HepG2 (cell line): Measurements from ENCODE around the gene MYO1E. TPM values are rescaled to one million over a fixed set of nuclear protein-coding genes. Genes with fewer than 3 reads are reported as not detected.

ENCODE experiments used
- BRCA1 ChIP-seq: sonication (generic); formaldehyde crosslinking; IDR thresholded peaks from 2 replicates; pipeline ENCODE4 v1.4.0; 2020; ENCODE audit warnings: missing genetic modification reagents
- BRD4 ChIP-seq: sonication (generic); formaldehyde crosslinking; IDR thresholded peaks from 2 replicates; pipeline ENCODE4 v1.4.0; 2020; ENCODE audit warnings: missing genetic modification reagents
- FOXA1 ChIP-seq, 2 experiments: fragments of 450-650 bp in 1 of 2; sonication (generic) in 1 of 2; formaldehyde crosslinking in 1 of 2; IDR thresholded peaks; 2 replicates each; pipeline versions ENCODE4 v1.4.0 to v1.6.1; 2016 to 2020; ENCODE audit warnings: missing genetic modification reagents in 1 of 2
- GATAD1 ChIP-seq: IDR thresholded peaks from 2 replicates; pipeline ENCODE4 v1.6.1; 2016; ENCODE audit warnings: missing genetic modification reagents, missing compliant biosample characterization
- HNRNPUL1 ChIP-seq: fragments of 200-400 bp; formaldehyde crosslinking; IDR thresholded peaks from 2 replicates; pipeline ENCODE4 v1.6.1; 2017; ENCODE audit warnings: low read depth, mild to moderate bottlenecking, low read length, moderate library complexity
- RORA ChIP-seq: sonication (generic); formaldehyde crosslinking; IDR thresholded peaks from 2 replicates; pipeline ENCODE4 v1.5.0; 2020; ENCODE audit warnings: mild to moderate bottlenecking, missing genetic modification reagents, moderate library complexity
- ZMYM2 ChIP-seq: sonication (generic); formaldehyde crosslinking; IDR thresholded peaks from 2 replicates; pipeline ENCODE4 v1.8.0; 2022; ENCODE audit warnings: mild to moderate bottlenecking, missing genetic modification reagents
- ZNF567 ChIP-seq: sonication (generic); formaldehyde crosslinking; IDR thresholded peaks from 2 replicates; pipeline ENCODE4 v1.8.1; 2023; ENCODE audit warnings: mild to moderate bottlenecking, missing genetic modification reagents, borderline replicate concordance
- ZNF607 ChIP-seq: sonication (generic); formaldehyde crosslinking; IDR thresholded peaks from 2 replicates; pipeline ENCODE4 v1.5.1; 2020; ENCODE audit warnings: missing genetic modification reagents, mild to moderate bottlenecking, borderline replicate concordance
- polyA plus RNA-seq, 8 experiments: library from polyadenylated mRNA; depleted of rRNA in 3 of 8; stranded (reverse) in 7 of 8; unstranded in 1 of 8; fragments of >200 nt; fragmentation: Illumina TruSeq in 4 of 8; extraction: Trizol in 4 of 8; gene quantifications; 2 replicates each; pipeline versions ENCODE4 v1.2.1 to v1.2.3, GENCODE V29; 2011 to 2016; ENCODE audit warnings: low read depth in 4 of 8, missing spikeins in 1 of 8, mixed read lengths in 1 of 8; ENCODE audit not compliant: insufficient read depth in 1 of 8
- total RNA-seq, 5 experiments: library from RNA; depleted of rRNA; stranded (reverse); fragments of >200 nt; fragmentation: Illumina TruSeq; extraction: Trizol; gene quantifications; 2 replicates each; pipeline ENCODE4 v1.2.3, GENCODE V29; 2016; ENCODE audit warnings: low read depth in 1 of 5
- TF ChIP-seq, protein P1 (sequence below): IDR thresholded peaks from 2 replicates; pipeline ENCODE4 v1.6.1; 2016; ENCODE audit warnings: low read depth, control low read depth
- TF ChIP-seq, protein P2 (sequence below): sonication (generic); formaldehyde crosslinking; conservative IDR thresholded peaks from 2 replicates; pipeline ENCODE4 v1.4.0; 2020; ENCODE audit warnings: missing genetic modification reagents
- TF ChIP-seq, protein P3 (sequence below): sonication (generic); formaldehyde crosslinking; IDR thresholded peaks from 2 replicates; pipeline ENCODE4 v1.5.0; 2020; ENCODE audit warnings: mild to moderate bottlenecking, missing genetic modification reagents, borderline replicate concordance
- TF ChIP-seq, protein P4 (sequence below): sonication (generic); formaldehyde crosslinking; IDR thresholded peaks from 2 replicates; pipeline ENCODE4 v1.5.0; 2020; ENCODE audit warnings: mild to moderate bottlenecking, low read depth, missing genetic modification reagents, borderline replicate concordance
- TF ChIP-seq, protein P5 (sequence below): sonication (generic); formaldehyde crosslinking; IDR thresholded peaks from 2 replicates; pipeline ENCODE4 v1.4.0; 2020; ENCODE audit warnings: low read depth, mild to moderate bottlenecking, missing genetic modification reagents
- TF ChIP-seq, protein P6 (sequence below): sonication (generic); formaldehyde crosslinking; IDR thresholded peaks from 2 replicates; pipeline ENCODE4 v1.4.0; 2020; ENCODE audit warnings: mild to moderate bottlenecking, missing genetic modification reagents
- TF ChIP-seq, protein P7 (sequence below): sonication (generic); formaldehyde crosslinking; IDR thresholded peaks from 2 replicates; pipeline ENCODE4 v1.8.1; 2023; ENCODE audit warnings: mild to moderate bottlenecking, inconsistent platforms, moderate library complexity, missing genetic modification reagents, borderline replicate concordance
- TF ChIP-seq, protein P8 (sequence below): IDR thresholded peaks from 2 replicates; pipeline ENCODE4 v1.6.1; 2012; ENCODE audit warnings: inconsistent platforms

MYO1E gene
- total and polyA plus RNA-seq, 2 of the 13 experiments (the other 11 are each of a cell fraction or from before 2014, with no cell fraction given): 15.7 to 25.1 TPM

DNA sequence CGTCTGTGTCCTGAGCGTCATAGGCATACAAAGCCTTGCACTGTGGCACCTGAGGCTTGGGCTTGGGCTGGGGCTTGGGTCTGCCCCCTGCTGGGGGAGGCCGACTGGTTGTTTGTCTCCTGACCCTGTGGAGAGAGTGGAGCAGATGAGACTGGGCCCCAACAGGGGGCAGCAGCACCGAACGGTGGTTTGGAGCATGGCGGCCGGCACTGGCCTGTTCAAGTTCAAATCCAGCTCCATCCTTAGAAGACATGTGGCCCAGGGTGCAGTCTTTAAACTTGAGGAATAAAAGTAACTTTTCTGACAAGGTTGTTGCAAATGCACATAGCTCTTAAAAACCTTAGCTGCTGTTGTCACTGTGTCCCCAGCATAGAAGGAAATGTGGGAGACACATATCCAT is 234.4 kb downstream of the MYO1E start (continued):
- TF ChIP-seq, protein P1, sequence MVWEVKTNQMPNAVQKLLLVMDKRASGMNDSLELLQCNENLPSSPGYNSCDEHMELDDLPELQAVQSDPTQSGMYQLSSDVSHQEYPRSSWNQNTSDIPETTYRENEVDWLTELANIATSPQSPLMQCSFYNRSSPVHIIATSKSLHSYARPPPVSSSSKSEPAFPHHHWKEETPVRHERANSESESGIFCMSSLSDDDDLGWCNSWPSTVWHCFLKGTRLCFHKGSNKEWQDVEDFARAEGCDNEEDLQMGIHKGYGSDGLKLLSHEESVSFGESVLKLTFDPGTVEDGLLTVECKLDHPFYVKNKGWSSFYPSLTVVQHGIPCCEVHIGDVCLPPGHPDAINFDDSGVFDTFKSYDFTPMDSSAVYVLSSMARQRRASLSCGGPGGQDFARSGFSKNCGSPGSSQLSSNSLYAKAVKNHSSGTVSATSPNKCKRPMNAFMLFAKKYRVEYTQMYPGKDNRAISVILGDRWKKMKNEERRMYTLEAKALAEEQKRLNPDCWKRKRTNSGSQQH: no peak
- TF ChIP-seq, protein P2, sequence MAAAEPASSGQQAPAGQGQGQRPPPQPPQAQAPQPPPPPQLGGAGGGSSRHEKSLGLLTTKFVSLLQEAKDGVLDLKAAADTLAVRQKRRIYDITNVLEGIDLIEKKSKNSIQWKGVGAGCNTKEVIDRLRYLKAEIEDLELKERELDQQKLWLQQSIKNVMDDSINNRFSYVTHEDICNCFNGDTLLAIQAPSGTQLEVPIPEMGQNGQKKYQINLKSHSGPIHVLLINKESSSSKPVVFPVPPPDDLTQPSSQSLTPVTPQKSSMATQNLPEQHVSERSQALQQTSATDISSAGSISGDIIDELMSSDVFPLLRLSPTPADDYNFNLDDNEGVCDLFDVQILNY (CRISPR knock-in tag): no peak
- TF ChIP-seq GATAD1 (CRISPR knock-in tag) (no peak), BRCA1 (CRISPR knock-in tag) (no peak), BRD4 (CRISPR knock-in tag) (no peak), FOXA1 (IDR thresholded peaks at IDR 0.05) (no peak), FOXA1 (CRISPR knock-in tag; IDR thresholded peaks at IDR 0.05) (no peak), ZNF567 (CRISPR knock-in tag) (no peak), RORA (CRISPR knock-in tag) (no peak), ZMYM2 (CRISPR knock-in tag) (0 out of 2 replicates have a peak, but pooled peaks have one; percentile 58), ZNF607 (0 out of 2 replicates have a peak, but pooled peaks have one; percentile 46), HNRNPUL1 (no peak)
- TF ChIP-seq, protein P3, sequence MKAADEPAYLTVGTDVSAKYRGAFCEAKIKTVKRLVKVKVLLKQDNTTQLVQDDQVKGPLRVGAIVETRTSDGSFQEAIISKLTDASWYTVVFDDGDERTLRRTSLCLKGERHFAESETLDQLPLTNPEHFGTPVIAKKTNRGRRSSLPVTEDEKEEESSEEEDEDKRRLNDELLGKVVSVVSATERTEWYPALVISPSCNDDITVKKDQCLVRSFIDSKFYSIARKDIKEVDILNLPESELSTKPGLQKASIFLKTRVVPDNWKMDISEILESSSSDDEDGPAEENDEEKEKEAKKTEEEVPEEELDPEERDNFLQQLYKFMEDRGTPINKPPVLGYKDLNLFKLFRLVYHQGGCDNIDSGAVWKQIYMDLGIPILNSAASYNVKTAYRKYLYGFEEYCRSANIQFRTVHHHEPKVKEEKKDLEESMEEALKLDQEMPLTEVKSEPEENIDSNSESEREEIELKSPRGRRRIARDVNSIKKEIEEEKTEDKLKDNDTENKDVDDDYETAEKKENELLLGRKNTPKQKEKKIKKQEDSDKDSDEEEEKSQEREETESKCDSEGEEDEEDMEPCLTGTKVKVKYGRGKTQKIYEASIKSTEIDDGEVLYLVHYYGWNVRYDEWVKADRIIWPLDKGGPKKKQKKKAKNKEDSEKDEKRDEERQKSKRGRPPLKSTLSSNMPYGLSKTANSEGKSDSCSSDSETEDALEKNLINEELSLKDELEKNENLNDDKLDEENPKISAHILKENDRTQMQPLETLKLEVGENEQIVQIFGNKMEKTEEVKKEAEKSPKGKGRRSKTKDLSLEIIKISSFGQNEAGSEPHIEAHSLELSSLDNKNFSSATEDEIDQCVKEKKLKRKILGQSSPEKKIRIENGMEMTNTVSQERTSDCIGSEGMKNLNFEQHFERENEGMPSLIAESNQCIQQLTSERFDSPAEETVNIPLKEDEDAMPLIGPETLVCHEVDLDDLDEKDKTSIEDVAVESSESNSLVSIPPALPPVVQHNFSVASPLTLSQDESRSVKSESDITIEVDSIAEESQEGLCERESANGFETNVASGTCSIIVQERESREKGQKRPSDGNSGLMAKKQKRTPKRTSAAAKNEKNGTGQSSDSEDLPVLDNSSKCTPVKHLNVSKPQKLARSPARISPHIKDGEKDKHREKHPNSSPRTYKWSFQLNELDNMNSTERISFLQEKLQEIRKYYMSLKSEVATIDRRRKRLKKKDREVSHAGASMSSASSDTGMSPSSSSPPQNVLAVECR (CRISPR knock-in tag): no peak; the same call in 1 of the 2 replicates
- TF ChIP-seq, protein P4, sequence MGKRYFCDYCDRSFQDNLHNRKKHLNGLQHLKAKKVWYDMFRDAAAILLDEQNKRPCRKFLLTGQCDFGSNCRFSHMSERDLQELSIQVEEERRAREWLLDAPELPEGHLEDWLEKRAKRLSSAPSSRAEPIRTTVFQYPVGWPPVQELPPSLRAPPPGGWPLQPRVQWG (CRISPR knock-in tag): no peak
- TF ChIP-seq, protein P5, sequence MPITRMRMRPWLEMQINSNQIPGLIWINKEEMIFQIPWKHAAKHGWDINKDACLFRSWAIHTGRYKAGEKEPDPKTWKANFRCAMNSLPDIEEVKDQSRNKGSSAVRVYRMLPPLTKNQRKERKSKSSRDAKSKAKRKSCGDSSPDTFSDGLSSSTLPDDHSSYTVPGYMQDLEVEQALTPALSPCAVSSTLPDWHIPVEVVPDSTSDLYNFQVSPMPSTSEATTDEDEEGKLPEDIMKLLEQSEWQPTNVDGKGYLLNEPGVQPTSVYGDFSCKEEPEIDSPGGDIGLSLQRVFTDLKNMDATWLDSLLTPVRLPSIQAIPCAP: no peak
- TF ChIP-seq, protein P6, sequence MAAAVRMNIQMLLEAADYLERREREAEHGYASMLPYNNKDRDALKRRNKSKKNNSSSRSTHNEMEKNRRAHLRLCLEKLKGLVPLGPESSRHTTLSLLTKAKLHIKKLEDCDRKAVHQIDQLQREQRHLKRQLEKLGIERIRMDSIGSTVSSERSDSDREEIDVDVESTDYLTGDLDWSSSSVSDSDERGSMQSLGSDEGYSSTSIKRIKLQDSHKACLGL (CRISPR knock-in tag): no peak
- TF ChIP-seq, protein P7, sequence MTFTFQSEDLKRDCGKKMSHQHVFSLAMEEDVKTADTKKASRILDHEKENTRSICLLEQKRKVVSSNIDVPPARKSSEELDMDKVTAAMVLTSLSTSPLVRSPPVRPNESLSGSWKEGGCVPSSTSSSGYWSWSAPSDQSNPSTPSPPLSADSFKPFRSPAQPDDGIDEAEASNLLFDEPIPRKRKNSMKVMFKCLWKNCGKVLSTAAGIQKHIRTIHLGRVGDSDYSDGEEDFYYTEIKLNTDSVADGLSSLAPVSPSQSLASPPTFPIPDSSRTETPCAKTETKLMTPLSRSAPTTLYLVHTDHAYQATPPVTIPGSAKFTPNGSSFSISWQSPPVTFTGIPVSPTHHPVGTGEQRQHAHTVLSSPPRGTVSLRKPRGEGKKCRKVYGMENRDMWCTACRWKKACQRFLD (CRISPR knock-in tag): no peak
- TF ChIP-seq, protein P8, sequence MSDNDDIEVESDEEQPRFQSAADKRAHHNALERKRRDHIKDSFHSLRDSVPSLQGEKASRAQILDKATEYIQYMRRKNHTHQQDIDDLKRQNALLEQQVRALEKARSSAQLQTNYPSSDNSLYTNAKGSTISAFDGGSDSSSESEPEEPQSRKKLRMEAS: peak; percentile 27; the same call in 1 of the 2 replicates
